Tibial nerve (tissue), 4 donors: Measurements from ENCODE around the gene WDR27.

ENCODE experiments used
- EP300 ChIP-seq, 2 donors: sonication (generic); formaldehyde crosslinking; IDR thresholded peaks; one replicate each; pipeline ENCODE4 v1.6.1; 2017; ENCODE audit warnings: antibody characterized with exemption in 2 of 2, mild to moderate bottlenecking in 1 of 2
- POLR2A ChIP-seq, 2 donors: fragments of 450-650 bp; IDR thresholded peaks; one replicate each; pipeline ENCODE4 v1.6.1; 2017; ENCODE audit warnings: antibody characterized with exemption in 2 of 2, mild to moderate bottlenecking in 2 of 2, moderate library complexity in 2 of 2
- TF ChIP-seq, protein P1 (sequence below), 5 experiments: fragments of 200-600 bp in 3 of 5; fragments of 450-650 bp in 2 of 5; sonication (generic) in 3 of 5; IDR thresholded peaks; one replicate each; pipeline ENCODE4 v1.5.1; 2016 to 2019; ENCODE audit warnings: antibody characterized with exemption in 5 of 5, mild to moderate bottlenecking in 3 of 5, moderate library complexity in 2 of 5

DNA sequence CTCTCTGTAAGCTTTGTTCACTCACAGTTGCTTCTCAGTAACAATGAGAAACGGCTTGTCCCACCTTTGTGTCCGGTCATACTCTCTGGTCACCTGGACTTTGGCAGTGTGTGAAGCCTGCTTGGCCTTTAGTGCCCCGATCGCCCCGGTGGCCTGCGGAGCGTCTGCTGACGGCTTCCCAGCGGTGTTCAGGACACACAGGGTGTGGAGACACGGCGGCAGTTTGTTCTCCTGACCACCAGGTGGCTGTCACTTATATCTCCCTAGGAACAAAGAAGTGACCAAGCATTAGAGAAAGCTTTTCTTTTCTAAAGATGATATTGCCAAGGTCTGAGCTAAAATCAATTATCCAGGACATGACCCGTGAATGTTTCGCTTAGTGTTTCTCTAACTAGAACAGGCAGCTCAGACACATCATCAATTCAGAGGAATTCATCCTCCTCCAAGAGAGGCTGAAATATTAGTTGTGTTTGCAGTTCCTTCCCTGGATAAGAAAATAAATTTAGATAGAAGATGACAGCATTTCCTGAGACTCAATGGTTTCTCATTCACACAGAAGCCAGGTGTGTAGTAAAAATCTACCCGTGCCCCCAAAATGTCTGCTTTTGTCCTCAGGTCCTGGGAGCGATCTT, 280.8 kb downstream of the WDR27 start:
- TF ChIP-seq, protein P1, sequence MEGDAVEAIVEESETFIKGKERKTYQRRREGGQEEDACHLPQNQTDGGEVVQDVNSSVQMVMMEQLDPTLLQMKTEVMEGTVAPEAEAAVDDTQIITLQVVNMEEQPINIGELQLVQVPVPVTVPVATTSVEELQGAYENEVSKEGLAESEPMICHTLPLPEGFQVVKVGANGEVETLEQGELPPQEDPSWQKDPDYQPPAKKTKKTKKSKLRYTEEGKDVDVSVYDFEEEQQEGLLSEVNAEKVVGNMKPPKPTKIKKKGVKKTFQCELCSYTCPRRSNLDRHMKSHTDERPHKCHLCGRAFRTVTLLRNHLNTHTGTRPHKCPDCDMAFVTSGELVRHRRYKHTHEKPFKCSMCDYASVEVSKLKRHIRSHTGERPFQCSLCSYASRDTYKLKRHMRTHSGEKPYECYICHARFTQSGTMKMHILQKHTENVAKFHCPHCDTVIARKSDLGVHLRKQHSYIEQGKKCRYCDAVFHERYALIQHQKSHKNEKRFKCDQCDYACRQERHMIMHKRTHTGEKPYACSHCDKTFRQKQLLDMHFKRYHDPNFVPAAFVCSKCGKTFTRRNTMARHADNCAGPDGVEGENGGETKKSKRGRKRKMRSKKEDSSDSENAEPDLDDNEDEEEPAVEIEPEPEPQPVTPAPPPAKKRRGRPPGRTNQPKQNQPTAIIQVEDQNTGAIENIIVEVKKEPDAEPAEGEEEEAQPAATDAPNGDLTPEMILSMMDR (IDR thresholded peaks at IDR 0.05), result peak in 2 of 5 experiments; percentile 28 to 40
- no peak for TF ChIP-seq POLR2A (IDR thresholded peaks at IDR 0.05)
- TF ChIP-seq EP300 (IDR thresholded peaks at IDR 0.05), result no peak
